ENCODE results near the gene HAGHL. TPM values are rescaled to one million over a fixed set of nuclear protein-coding genes. Genes with fewer than 3 reads are reported as not detected.
"Not testable (repeated sequence)": the region's sequence is repeated elsewhere in the genome, so short reads cannot be mapped to it uniquely, and the experiment has no call there.

HAGHL gene
- total RNA-seq, 1 donor from 2014 or later: 5.9 TPM

DNA sequence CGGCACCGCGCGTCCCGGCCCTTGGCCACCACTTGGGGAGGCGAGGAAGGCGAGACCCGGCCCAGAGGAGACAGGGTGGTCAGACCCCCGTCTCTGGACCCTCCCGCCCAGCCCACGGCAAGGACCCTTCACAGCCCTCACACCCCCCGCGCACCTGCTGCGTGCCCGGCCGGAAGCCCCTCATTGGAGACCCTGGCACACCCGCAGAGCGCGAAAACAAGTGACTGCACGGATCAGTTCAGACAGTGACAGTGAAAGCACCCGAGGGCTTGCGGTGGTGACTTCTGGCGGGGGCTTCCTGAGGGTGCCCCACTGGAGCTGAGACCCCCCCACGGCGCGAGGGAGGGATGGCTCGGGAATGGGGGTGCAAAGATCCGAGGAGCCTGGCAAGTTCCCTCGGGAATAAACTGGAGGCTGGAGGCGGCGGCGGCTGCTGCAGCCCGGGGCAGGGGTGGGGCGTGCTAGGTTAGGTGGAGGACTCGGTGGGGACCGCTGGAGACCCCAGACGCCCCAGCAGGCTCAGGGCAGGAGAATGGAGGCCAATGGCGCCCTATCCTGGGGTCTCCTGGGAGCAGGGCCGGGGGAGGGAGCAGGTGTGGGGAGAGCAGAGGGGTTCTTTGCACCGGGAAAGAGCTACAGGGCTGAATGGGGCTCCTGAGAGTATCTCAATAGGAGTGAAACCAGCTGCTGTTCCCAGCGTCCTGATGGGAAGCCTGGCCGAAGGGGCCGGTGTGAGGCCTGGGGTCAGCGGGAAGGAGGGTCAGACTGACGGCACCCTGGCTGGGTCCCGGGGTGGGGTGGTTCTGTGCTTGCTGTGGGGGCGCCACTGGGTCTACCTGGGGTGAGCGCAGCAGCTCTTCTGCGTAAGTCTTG is 20.5 kb upstream of the HAGHL start:
- intact Hi-C loops (cut with micrococcal nuclease): no loop called here

DNA sequence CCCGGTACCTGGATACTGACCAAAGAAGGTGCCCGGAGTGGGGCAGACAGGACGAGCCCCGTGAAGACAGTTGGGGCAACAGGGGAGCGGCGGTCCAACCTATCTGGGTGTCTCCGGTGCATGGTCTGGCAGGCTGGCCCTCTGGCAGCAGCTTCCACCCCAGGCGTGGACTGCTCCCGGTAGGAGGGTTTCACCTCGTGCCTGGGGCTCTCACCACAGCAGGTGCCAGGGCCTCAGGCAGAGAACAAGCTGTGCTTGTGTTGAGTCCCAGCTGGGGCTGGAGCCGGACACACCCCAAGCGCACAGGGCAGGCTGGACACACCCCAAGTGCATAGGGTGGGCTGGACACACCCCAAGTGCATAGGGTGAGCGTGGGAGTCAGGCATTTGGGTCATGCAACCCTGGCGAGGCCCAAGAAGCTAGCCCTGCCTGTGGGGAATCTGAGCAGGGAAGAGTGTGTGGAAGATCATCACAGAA is 19.8 kb upstream of the HAGHL start:
- intact Hi-C loops (cut with micrococcal nuclease): no loop called here

GRCh38 chr16:708019-708418 is 18.9 kb upstream of the HAGHL start:
- intact Hi-C loops (cut with micrococcal nuclease): no loop called here

DNA sequence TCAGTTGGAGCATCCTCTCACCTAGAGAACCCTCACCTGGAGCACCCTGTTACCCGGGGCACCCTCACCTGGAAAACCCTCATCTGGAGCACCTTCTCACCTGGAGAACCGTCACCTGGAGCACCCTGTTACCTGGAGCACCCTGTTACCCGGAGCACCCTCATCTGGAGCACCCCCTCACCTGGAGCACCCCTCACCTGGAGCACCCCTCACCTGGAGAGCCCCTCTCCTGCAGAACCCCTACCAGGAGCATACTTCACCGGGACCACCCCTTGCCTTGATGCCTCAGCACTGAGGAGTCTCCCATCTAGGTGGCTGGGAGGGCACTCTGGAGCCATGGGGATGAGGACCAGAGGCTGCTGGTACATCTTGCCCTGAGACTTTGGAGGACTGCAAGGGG is 17.9 kb upstream of the HAGHL start:
- intact Hi-C loops (cut with micrococcal nuclease): no loop called here

DNA sequence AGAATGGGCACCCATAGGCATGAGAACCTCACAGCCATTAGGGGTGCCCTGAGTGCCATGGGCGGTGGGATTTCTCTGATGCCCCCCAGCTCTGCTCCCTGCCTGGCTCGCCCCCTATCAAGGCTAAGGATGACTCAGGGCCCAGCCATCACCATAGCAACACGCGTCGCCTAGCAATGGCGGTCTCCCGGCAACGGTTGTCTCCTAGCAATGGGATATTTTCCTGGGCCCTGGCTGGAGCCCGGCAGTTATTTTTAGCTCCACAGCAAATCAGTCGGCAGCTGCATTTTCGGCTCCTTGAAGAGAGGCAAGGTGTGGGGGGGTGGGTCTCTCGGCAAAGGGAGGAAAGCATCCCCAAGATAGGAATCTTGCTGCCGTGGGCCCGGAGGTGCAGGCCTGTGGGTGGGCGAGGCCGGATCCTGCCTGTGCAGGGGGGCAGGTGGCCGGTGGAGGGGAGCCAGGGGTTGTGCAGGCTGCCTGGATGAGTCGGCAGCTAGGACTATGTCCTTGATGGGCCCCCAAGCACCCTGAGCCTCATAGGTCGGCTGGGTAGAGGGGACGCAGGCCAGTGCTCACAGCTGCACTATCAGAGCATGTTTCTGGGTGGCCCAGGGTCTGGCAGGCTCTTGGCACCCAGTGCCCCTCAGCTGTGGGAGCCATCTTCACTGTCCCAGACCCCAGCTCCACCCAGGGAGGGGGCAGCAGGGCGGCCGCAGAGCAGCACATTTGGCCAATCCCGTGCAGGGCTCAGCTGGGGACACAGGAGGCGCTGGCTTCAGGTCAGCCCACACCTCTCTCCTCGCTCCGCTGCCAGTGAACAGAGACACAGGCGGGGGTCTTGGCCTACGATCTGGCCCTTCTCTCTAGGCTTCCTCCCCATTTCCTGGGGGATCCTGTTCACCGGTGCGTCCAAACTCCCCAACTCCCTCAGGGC is 17.1 kb upstream of the HAGHL start:
- intact Hi-C loops (cut with micrococcal nuclease): no loop called here

- intact Hi-C loops (cut with micrococcal nuclease): loop anchor here (1.0 kb wide), 1 partner anchor 75 kb away; no protein-coding TSS in a partner anchor
Observed at GRCh38 chr16:710500-711075, 16.3 kb upstream of the HAGHL start.

DNA sequence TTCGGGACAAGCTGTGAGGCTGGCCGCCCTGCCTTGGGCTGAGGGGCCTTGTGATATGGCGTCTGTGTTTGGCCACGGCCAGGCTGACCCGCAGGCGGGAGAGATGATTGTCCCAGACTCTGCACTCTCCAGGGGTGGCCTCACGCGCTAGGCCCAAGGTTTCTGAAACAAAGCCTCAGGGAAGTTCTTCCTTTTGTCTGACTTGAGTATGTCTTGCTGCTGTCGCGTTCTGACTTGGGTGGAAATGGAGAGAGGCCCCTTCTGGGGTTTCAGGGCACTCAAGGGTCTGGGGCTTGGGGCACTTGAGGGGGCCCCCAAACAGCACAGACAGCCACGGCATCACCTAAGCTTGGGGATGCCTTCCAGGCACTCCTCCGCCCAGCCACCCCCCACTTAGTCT is 15.8 kb upstream of the HAGHL start:
- intact Hi-C loops (cut with micrococcal nuclease): loop anchor here (1.0 kb wide), 1 partner anchor 74 kb away; no protein-coding TSS in a partner anchor

DNA sequence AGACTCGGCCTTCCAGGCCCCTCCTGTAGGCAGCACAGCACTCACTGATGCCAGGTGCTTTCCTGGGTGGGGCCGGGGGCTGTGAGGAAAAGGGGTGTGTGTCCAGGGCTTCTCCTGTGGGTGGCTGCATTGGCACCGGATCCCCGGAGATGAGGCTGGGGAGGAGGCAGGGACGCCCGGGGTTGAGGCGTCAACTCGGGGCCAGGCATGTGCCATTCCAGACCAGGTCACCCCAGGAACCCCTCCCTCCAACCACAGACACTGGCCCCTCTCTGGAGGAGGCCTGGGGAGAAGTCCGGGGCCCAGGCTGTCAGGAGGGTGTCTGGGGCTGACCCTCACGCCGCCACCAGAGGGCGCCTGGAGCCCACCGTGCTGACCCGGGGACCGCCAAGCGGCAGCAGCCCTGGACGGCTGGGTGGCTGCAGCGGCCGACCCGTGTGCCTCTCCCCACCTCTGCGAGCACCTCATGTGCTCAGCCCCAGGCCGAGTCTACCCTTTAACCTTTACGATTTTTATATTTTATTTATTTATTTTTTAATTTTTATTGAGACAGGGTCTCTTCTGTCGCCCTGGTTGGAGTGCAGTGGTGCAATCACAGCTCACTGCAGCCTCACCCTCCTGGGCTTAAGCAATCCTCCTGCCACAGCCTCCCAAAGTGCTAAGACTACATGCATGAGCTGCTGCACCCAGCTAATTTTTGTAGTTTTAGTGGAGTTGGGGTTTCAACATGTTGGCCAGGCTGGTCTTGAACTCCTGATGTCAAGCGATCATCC is 15.2 kb upstream of the HAGHL start:
- intact Hi-C loops (cut with micrococcal nuclease): loop anchor here (1.0 kb wide), 1 partner anchor 74 kb away; no protein-coding TSS in a partner anchor

- intact Hi-C loops (cut with micrococcal nuclease): not testable (repeated sequence)
Observed at GRCh38 chr16:712740-713250, 14.1 kb upstream of the HAGHL start.

DNA sequence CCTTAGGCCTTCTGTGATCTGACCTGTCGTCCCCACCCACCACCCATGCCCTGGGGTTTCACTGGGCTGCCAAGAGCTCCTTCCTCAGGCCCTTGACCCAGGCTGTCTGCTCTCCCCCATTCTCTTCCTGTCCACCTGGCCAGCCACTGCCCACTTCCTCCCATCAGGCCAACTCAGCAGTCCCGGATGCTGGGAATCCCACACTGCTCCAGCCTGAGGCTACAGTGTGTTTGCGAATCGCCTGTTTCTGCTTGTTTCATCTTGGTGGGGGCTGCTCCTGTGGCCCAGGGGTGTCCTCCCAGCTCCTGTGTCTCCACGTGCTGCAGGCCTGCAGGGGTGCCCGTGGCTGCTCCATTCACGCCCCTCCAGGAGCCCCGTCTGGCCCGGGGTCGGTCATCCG is 12.8 kb upstream of the HAGHL start:
- intact Hi-C loops (cut with micrococcal nuclease): loop anchor here (2.0 kb wide), 1 partner anchor 27 kb away; the partner anchor contains the start of gene CIAO3

- intact Hi-C loops (cut with micrococcal nuclease): loop anchor here (2.0 kb wide), 1 partner anchor 26 kb away; the partner anchor contains the start of gene CIAO3
Observed at GRCh38 chr16:714558-715476, 12.1 kb upstream of the HAGHL start, which contains the start of gene METRN. Gene METRN (plus strand): TSS chr16:715118. CDS start chr16:715290, 172 bp downstream.

DNA sequence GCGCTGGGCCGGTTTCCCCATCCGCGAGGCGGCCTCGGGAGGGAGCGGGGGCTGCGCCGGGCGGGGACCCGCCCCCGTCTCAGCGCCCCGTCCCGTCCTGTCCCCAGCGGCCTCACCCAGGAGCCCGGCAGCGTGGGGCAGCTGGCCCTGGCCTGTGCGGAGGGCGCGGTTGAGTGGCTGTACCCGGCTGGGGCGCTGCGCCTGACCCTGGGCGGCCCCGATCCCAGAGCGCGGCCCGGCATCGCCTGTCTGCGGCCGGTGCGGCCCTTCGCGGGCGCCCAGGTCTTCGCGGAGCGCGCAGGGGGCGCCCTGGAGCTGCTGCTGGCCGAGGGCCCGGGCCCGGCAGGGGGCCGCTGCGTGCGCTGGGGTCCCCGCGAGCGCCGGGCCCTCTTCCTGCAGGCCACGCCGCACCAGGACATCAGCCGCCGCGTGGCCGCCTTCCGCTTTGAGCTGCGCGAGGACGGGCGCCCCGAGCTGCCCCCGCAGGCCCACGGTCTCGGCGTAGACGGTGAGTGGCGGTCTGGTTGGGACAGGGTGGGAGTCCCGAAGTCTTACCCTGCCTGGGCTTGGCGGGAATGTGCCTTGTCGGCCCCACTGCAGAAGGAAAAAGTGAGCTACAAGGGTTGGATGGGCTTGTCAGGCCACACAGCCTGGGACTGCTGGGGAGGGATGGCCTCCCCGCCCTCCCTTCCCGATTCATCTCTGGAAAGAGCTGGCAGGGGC is 11.3 kb upstream of the HAGHL start:
- intact Hi-C loops (cut with micrococcal nuclease): loop anchor here (2.0 kb wide), 1 partner anchor 25 kb away; the partner anchor contains the start of gene CIAO3

- intact Hi-C loops (cut with micrococcal nuclease): no loop called here
Observed at GRCh38 chr16:716200-716568, 10.7 kb upstream of the HAGHL start.

DNA sequence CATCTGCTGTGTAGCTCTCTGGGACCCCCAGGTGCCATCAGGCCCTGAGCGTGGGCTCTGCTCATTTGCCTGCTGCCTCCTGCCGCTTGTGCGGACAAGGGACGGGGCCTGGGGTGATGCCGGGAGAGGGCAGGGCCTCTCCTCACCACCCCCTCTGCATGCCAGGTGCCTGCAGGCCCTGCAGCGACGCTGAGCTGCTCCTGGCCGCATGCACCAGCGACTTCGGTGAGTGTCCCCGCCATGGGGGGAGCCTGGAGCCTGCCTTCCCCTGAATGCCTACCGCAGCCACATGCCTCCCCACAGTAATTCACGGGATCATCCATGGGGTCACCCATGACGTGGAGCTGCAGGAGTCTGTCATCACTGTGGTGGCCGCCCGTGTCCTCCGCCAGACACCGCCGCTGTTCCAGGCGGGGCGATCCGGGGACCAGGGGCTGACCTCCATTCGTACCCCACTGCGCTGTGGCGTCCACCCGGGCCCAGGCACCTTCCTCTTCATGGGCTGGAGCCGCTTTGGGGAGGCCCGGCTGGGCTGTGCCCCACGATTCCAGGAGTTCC is 10.1 kb upstream of the HAGHL start:
- intact Hi-C loops (cut with micrococcal nuclease): no loop called here

DNA sequence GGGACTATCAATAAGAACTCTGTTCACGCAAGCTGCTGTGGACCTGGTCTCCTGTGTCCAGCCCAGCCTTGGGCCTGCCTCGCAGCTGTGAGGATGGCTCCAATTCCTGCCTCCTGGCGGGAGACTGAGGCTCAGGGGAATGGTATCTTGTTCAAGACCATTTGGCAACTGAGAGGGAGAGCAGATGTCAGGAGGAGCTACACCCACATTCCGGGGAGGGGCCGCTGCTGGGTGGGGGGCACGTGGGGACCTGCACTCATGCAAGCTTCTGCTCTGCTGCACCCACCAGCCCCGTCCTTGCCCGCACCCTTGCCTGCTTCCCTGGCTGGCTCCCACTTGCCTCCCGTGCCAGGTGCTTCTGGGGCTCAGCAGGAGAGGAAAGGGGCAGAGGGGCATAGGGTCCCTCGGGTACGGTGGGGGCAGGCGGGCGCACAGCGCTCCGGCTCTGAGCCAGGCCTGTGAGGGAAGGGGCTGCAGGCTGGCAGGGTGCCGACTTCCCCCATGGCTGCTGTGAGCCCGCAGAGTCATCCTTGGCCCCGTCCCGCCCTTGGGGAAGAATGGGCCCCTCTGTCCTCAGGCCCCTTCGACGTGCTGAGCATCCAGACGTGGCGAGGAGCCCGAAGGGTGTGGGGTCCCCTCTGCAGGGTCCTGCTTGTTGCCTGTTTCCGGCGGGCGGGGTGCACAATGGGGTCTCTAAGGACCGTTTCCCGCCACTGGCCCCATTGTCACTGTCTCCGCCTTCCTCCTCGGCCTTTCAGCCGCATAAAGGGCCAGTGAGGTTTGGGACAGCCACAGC is 9.3 kb upstream of the HAGHL start:
- intact Hi-C loops (cut with micrococcal nuclease): no loop called here

DNA sequence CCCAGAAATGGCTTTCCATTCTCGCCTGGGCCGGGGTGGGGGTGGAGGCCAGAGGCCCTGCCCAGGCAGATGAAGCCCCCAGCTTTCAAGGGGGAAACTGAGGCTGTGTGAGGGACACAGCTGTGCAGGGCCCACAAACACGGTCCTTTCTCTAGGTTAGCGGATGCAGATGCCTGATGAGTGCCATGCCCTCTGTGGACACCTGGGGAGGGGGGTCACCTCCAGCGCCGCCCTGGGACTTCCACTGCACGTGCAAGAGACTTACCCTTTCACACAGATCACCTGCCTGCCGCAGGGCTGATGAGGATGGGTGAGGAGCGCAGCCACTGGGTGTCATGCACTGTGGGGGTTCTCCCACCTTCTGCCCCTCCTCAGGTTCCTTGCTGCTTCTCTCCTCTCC is 8.5 kb upstream of the HAGHL start:
- intact Hi-C loops (cut with micrococcal nuclease): no loop called here

GRCh38 chr16:718922-719321 is 8.0 kb upstream of the HAGHL start:
- intact Hi-C loops (cut with micrococcal nuclease): no loop called here
